Dendritic cell treated with granulocyte-macrophage colony-stimulating factor and Interleukin-4, amounts not matched to agents 40 ng/mL and 50 ng/mL, for 4 days (primary cell): ENCODE measurements around the gene HS6ST1.
"Not testable (repeated sequence)": the region's sequence is repeated elsewhere in the genome, so short reads cannot be mapped to it uniquely, and the experiment has no call there.

ENCODE experiments used
- H3K27ac Mint-ChIP-seq: one replicate; pipeline ENCODE4 v1.8.0; 2022; ENCODE audit warnings: mild to moderate bottlenecking, mixed read lengths
- H3K27me3 Mint-ChIP-seq: one replicate; pipeline ENCODE4 v1.8.0; 2022; ENCODE audit warnings: mild to moderate bottlenecking, mixed read lengths
- H3K36me3 Mint-ChIP-seq: one replicate; pipeline ENCODE4 v1.8.0; 2022; ENCODE audit warnings: low read depth, mixed read lengths
- H3K4me1 Mint-ChIP-seq: one replicate; pipeline ENCODE4 v1.8.0; 2022; ENCODE audit warnings: low read depth, mixed read lengths
- H3K4me3 Mint-ChIP-seq: one replicate; pipeline ENCODE4 v1.8.0; 2022; ENCODE audit warnings: mild to moderate bottlenecking, moderate library complexity, mixed read lengths
- H3K9me3 Mint-ChIP-seq: one replicate; pipeline ENCODE4 v1.8.0; 2022; ENCODE audit warnings: mixed read lengths
- intact Hi-C: fragments of 100-400 bp; cut with micrococcal nuclease; formaldehyde crosslinking; loops from one replicate; pipeline ENCODE4 v1.15.0; 2022

The HS6ST1 gene

DNA sequence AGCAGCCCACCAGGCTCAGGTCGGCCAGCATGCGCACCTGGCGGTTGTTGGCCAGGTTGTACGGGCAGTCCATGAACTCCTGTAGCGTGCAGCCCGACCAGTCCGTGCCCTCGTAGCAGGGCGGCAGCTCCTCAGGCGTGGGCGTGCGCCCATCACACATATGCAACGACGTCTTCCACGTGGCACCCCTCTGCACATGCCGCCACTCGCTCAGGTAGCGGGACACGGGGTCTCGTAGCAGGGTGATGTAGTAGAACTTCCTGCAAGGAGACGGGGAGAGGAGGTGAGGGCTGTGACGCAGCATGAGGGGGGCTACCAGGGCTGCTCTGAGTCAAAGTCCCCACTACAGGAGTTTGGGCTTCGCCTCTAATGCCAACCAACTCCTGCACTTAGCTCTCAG lies 50.1 kb downstream of the HS6ST1 start:
- H3K4me1 Mint-ChIP-seq, H3K9me3 Mint-ChIP-seq, H3K27ac Mint-ChIP-seq, intact Hi-C loops, H3K27me3 Mint-ChIP-seq, H3K4me3 Mint-ChIP-seq: not testable (repeated sequence)
- H3K36me3 Mint-ChIP-seq = peaks cover 30% of the 10 kb centered on the region

DNA sequence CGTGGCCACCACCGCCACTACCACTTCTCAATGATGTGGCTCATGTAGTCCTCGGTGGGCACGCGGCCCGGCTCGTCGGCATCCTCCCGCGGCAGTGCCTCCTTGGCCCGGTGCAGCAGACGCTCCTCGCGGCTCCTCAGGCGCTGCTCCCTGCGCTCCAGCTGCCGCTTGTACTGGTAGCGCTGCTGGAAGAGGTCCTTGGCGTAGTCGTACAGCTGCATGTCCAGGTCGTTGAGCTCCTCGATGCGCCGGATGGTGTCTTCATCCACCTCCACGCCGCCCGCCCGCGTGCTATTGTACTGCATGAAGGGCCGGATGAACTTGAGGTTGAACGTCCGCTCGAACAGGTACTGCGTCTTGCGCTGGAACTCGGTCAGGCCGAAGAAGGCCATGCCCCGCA lies 50.5 kb downstream of the HS6ST1 start:
- H3K27ac Mint-ChIP-seq, intact Hi-C loops, H3K9me3 Mint-ChIP-seq, H3K4me1 Mint-ChIP-seq, H3K4me3 Mint-ChIP-seq, H3K27me3 Mint-ChIP-seq: not testable (repeated sequence)
- peaks cover 26% of the 10 kb centered on the region for H3K36me3 Mint-ChIP-seq

DNA sequence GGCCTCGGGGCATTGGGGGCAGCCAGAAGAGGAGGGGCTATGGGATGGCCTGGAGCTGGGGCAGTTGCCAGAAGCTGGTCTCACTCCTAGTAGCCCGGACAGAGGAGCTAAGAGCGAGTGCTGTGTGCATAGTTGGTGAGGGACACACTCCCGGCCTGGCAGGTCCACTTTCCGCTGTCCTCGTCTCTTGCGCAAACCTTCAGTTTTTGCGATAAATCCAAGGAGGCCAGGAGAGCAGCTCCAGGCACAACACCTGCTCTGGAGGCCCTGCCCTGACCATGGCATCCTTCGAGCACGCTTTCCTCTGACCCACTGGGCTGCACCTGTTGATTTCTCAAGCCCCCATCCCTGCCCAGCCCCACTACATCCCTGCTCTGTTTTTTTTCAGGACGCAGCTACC lies 51.0 kb downstream of the HS6ST1 start:
- H3K27me3 Mint-ChIP-seq, H3K4me3 Mint-ChIP-seq, H3K27ac Mint-ChIP-seq, H3K9me3 Mint-ChIP-seq, intact Hi-C loops, H3K4me1 Mint-ChIP-seq: not testable (repeated sequence)
- peaks cover 26% of the 10 kb centered on the region for H3K36me3 Mint-ChIP-seq

DNA sequence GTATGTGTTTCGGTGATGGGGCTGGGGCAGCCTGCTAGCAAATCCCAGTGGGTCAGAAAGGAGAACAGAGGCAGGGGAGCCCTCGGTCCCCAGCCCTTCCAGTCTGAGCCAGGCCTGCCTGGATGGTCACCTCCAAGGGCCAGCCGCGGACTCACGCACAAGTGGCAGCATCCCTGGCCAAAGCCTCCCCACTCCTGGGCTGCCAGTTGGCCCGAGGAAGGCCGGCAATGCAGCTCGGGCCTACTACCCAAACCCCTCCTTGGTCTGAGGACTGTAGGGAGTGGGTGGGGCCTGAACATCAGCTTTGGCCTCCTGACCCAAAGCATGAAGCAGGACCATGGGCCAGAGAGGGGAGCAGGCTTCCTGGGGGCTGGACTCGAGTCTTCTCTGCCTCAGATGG lies 51.5 kb downstream of the HS6ST1 start:
- H3K4me3 Mint-ChIP-seq, intact Hi-C loops, H3K4me1 Mint-ChIP-seq, H3K9me3 Mint-ChIP-seq, H3K27me3 Mint-ChIP-seq, H3K27ac Mint-ChIP-seq: not testable (repeated sequence)
- H3K36me3 Mint-ChIP-seq = peaks cover 26% of the 10 kb centered on the region

DNA sequence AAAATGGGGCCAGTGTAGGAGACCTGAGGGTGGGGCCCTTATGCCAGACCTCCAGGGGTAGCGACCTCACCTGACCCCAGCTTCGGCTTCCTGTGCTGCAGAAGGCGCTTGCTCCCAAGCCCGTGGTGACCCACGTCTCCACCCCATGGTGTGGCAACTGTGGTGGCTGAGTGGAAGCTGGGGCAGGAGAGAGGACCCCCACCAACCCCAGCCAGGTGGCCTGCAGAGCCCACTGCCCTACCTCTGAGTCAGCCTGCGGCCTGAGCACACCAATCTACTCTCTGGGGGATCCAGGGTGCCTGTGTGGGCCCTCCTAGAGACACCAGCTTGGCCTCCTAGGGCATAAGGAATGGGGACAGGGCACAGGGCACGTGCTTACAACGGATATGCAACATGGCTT lies 52.2 kb downstream of the HS6ST1 start:
- peaks cover 26% of the 10 kb centered on the region for H3K36me3 Mint-ChIP-seq
- H3K27ac Mint-ChIP-seq, intact Hi-C loops, H3K4me3 Mint-ChIP-seq, H3K4me1 Mint-ChIP-seq, H3K27me3 Mint-ChIP-seq, H3K9me3 Mint-ChIP-seq: not testable (repeated sequence)

DNA sequence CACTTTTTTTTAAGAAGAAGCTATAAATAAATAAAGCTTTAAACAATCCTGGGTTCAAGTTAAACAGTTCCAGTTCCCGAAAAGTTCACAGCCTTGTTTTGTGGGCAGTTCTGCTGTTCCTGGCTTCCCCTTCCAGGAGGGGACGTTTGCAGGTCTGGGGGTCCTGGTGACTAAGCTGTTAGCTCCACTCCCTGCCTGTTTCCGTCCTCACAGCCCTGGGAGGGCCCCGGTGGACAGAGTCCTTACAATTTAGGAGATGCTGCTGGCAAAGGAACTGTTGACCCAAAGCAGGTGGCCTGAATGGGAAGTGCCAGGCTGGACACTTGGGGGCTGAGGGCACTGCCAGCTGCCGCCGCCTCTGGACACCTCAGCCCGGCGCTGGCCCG lies 53.1 kb downstream of the HS6ST1 start:
- H3K27me3 Mint-ChIP-seq, H3K9me3 Mint-ChIP-seq, H3K4me1 Mint-ChIP-seq, intact Hi-C loops, H3K4me3 Mint-ChIP-seq, H3K27ac Mint-ChIP-seq: not testable (repeated sequence)
- peaks cover 26% of the 10 kb centered on the region for H3K36me3 Mint-ChIP-seq

DNA sequence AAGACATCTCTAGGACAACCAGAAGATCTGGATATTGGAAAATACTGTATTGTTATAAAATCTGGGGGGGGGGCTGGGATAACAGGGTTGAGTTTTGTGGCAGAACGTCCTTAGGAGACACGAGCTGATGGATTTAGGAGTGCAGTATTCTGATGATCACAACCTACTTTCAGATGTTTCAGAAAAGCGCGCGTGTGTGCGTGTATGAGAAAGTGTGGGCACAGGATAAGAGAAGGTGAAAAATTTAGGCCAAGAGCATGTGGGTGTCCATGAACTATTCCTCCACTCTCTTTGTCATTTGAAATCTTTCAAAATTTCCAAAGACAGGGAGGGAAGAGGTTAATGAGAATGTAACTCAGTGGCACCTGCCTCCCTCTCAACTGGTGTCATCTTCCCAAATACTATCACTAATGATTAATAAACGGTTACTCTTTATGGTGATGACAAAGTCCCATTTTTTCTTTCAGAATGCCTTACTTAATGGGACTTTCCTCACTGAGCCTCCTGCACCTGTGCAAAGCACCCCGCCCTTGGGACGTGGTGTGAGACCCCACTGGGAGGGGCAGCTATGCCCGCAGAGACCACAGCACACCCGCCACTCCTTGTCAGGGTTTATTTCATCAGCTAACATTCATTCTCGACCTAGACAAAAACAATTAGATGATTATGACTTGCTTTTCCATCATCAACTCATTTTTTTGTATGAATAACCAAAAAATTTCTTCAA lies 53.6 kb downstream of the HS6ST1 start:
- intact Hi-C loops = no loop called here
- Mint-ChIP-seq H3K27ac (no peak overlapping the region), H3K9me3 (no peaks in the 10 kb centered on the region), H3K4me1 (no peaks in the 10 kb centered on the region), H3K27me3 (peaks cover 1% of the 10 kb centered on the region), H3K36me3 (peaks cover 26% of the 10 kb centered on the region), H3K4me3 (no peak overlapping the region)

DNA sequence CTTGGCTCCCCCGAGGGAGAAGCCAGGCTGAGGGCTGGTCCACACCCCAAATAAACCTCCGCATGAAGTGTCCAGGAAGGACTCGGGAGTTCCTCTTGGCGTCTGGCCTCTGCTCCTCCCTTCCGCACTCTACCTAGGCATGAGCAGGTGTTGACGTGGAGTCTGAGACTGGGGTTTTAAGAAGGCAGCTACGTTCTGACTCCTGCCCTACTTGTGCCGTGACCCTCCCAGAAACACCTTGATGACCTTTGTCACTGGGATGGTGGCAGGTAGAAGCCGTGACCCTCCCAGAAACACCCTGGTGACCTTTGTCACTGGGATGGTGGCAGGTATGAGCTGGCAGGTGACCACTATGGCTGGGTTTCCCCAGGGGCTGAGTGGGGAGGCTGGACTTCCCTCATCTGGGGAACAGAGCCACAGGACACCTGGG lies 54.8 kb downstream of the HS6ST1 start:
- intact Hi-C loops = no loop called here
- no peak overlapping the region for H3K27ac Mint-ChIP-seq
- no peaks in the 10 kb centered on the region for H3K9me3 Mint-ChIP-seq
- no peak overlapping the region for H3K4me3 Mint-ChIP-seq
- no peaks in the 10 kb centered on the region for H3K4me1 Mint-ChIP-seq
- H3K27me3 Mint-ChIP-seq = peaks cover 1% of the 10 kb centered on the region
- H3K36me3 Mint-ChIP-seq = peaks cover 19% of the 10 kb centered on the region

DNA sequence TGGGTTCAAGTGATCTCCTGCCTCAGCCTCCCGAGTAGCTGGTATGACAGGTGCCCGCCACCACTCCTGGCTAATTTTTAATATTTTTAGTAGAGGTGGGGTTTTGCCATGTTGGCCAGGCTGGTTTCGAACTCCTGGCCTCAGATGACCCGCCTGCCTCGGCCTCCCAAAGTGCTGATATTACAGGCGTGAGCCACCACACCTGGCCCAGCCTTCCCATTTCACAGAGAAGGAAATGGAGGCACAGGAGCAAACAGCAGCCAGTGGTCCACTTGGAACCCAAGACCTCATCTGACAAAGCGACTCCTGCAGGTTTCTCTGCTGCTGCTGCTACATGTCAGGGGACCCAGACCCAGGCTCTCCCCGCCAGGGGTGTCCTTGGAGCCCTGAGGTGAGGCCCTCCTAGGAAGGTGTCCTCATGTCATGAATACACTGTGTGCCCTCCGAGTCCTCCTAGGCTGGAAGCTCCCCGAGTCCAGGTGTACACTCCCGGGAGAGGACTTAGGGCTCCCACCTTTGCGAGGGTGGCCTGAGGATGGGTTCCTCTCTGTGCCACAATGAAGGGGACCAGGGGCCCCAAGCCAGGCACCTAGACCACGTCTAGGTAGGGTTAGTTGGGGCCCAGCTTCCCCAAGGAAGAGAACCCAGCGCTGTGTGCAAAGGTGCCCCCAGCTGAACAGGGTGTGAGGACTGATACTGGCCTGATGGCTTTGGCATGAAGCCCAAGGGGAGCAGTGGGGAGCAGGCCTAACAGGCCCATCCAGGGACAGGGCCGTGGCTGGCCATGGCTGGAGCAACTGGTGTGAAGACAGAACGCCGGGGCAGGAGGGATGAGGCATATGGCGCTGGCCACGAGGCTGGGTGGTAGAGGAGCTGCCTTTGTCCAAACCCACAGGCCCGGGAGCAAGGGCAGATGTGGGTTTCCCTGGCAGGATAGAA lies 56.1 kb downstream of the HS6ST1 start:
- H3K27ac Mint-ChIP-seq = no peak overlapping the region
- peaks cover 1% of the 10 kb centered on the region for H3K27me3 Mint-ChIP-seq
- no peak overlapping the region for H3K4me3 Mint-ChIP-seq
- H3K9me3 Mint-ChIP-seq = no peaks in the 10 kb centered on the region
- peaks cover 6% of the 10 kb centered on the region for H3K36me3 Mint-ChIP-seq
- intact Hi-C loops = no loop called here
- H3K4me1 Mint-ChIP-seq = no peaks in the 10 kb centered on the region

DNA sequence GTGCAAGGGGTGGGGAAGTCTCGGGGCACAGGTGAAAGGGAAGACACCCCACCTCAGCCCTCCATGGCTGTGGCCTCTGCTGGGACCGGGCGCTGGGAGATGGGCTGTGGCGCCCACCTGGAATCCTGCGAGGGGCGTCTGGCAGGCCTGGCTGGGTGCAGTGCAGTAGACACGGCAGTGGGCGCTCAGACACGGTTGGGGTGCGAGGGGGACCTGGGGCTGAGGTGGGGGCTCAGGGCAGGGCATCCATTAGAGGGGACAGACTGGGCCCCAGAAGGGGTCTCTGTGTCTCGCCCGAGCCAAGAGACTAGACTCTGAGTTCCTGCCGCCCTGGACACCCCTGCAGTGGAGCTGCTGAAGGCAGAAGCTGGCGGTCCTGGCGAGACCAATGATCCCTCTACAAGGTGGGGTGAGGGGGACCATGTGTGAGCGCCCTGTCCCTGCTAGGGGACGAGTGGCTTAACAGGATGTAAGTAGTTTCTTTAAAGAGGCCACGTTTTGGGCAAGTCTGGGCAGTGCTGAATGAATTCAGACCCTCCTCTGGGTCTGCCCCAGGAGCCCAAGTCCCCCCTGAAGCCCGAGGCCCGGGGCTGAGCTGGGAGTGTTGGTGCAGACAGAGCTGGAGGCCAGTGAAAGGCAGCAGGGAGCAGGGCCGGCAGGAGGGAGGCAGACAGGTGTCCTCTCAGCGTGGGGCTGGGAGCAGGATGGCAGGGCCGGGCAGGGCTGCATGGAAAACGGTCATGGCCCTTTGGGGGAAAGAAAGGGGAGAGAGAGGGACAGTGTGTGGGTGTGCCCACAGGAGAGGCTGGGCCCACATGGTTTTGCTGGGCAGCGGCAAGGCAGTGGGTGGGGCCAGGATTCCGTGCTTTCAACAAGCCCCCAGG lies 57.2 kb downstream of the HS6ST1 start:
- no peak overlapping the region for H3K4me3 Mint-ChIP-seq
- intact Hi-C loops = no loop called here

DNA sequence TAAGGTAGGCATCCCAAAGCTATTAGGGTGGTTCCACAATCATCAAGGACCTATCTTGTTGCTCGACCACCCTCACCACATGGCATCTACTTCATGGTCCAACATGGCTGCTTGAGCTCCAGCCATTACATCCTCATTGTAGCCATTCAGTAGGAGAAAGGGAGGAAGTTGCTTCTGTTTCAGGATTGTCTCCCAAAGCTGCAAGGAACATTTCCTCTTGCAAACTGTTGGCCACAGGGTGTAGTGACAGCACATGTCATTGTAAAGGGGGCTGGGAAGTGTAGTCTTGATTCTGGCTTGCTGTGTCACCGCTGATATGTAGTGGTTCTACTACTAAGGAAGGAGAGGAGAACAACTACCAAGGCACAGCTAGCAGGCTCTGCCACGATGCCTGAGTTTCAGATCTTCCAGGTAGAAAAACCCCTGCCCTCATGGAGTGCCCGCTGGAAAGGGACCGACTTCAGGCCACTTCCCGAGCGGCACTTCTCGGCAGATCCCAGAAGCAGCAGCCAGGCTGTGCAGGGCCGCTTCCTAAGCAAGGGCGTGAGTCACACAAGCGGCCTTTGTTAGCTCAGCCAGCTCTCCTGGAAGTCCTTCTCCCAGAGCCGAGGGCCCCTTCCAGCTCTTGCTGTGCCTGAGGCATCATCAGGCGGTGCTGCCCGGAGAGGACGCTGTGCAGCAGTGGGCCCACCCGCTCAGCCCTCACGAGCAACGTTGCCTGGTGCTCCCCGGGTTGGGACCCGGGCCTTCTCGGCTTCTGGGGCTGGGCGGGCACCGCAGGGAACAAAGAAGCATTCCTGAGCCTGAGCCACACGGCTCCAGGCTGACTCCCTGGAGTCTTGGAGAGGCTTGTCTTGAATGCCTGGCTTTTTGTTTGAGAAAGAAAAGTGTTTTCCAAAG lies 58.2 kb downstream of the HS6ST1 start:
- no peak overlapping the region for H3K4me3 Mint-ChIP-seq
- intact Hi-C loops = no loop called here
- peaks cover 3% of the 10 kb centered on the region for H3K27me3 Mint-ChIP-seq
- no peaks in the 10 kb centered on the region for H3K4me1 Mint-ChIP-seq
- H3K27ac Mint-ChIP-seq = no peak overlapping the region
- peaks cover 6% of the 10 kb centered on the region for H3K36me3 Mint-ChIP-seq
- no peaks in the 10 kb centered on the region for H3K9me3 Mint-ChIP-seq

More for the DNA sequence above, 57.2 kb downstream of the HS6ST1 start:
- H3K27ac Mint-ChIP-seq = no peak overlapping the region
- H3K4me1 Mint-ChIP-seq = no peaks in the 10 kb centered on the region
- H3K9me3 Mint-ChIP-seq = no peaks in the 10 kb centered on the region
- peaks cover 3% of the 10 kb centered on the region for H3K27me3 Mint-ChIP-seq
- peaks cover 6% of the 10 kb centered on the region for H3K36me3 Mint-ChIP-seq

DNA sequence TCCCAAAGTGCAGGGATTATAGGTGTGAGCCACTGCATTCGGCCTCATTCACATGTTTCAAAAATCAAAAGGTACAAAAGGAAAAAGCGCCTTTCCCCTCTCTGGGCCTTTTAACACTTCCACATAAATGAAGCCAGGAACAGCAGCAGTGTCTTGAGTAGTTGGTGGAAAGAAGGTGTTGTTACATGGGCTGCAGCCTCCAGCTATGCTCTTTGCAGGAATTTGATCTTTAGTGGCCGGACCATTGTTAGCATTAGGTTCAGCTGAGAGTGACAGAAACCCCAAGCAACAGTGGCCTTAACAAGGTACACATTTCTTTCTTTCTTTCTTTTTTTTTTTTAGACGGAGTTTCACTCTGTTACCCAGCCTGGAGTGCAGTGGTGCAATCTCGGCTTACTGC lies 59.1 kb downstream of the HS6ST1 start:
- Mint-ChIP-seq H3K27me3 (peaks cover 6% of the 10 kb centered on the region), H3K4me3 (no peak overlapping the region), H3K36me3 (peaks cover under 1% of the 10 kb centered on the region), H3K27ac (no peak overlapping the region), H3K4me1 (no peaks in the 10 kb centered on the region), H3K9me3 (no peaks in the 10 kb centered on the region)
- intact Hi-C loops = no loop called here

DNA sequence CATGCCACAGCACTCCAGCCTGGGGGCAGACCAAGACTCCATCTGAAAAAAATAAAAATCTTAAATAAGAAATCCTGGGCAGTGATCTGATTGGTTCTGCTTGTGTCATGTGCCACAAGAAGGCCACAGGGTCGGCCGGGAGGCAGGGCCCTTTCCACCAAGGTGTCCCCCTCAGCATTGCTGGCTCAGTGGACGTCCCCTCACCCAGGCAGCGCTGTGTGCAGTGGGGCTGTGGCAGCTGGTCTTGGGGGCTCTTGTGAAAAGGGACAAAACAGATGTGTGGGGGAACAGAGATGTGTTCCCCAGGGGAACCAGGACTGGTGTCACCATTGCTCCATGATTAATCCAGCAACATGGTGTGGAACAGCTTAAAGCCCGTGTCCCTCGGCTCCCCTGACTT lies 60.5 kb downstream of the HS6ST1 start:
- no peak overlapping the region for H3K27ac Mint-ChIP-seq
- H3K9me3 Mint-ChIP-seq = no peaks in the 10 kb centered on the region
- H3K27me3 Mint-ChIP-seq = peaks cover 6% of the 10 kb centered on the region

More for the DNA sequence above, 60.5 kb downstream of the HS6ST1 start:
- Mint-ChIP-seq H3K36me3 (no peaks in the 10 kb centered on the region), H3K4me1 (no peaks in the 10 kb centered on the region), H3K4me3 (no peak overlapping the region)
- intact Hi-C loops = no loop called here
